ENCODE results near the gene RCCD1.
A peak's percentile ranks its signal among the peaks of the same experiment; 100 is the strongest.
"Not testable (repeated sequence)": the region's sequence is repeated elsewhere in the genome, so short reads cannot be mapped to it uniquely, and the experiment has no call there.

Gene RCCD1

GRCh38 chr15:90954712-90955623 lies at the start of gene RCCD1:
TSS of gene RCCD1 (plus strand) at chr15:90954884. CDS start at chr15:90956735, 1,851 bp downstream.
- DNase-seq, result peak; percentile 94

GRCh38 chr15:90905306-90906180 lies 49.1 kb upstream of the RCCD1 start:
- DNase-seq, result no peak

GRCh38 chr15:90906181-90906849 lies 48.4 kb upstream of the RCCD1 start:
- DNase-seq, result no peak

GRCh38 chr15:90907051-90907660 lies 47.5 kb upstream of the RCCD1 start:
- DNase-seq, result peak; percentile 11

GRCh38 chr15:90907838-90908507 lies 46.7 kb upstream of the RCCD1 start:
- peak; percentile 33 for DNase-seq

- not testable (repeated sequence) for DNase-seq
Measured at GRCh38 chr15:90909449-90909848, 45.2 kb upstream of the RCCD1 start.

- DNase-seq, result no peak
Measured at GRCh38 chr15:90909976-90910375, 44.7 kb upstream of the RCCD1 start.

GRCh38 chr15:90910441-90911301 lies 44.0 kb upstream of the RCCD1 start:
- no peak for DNase-seq

GRCh38 chr15:90911302-90911623 lies 43.4 kb upstream of the RCCD1 start:
- DNase-seq, result no peak

GRCh38 chr15:90911906-90912769 lies 42.5 kb upstream of the RCCD1 start:
- DNase-seq, result no peak

GRCh38 chr15:90912770-90913075 lies 42.0 kb upstream of the RCCD1 start:
- no peak for DNase-seq

- DNase-seq, result no peak
Measured at GRCh38 chr15:90913398-90913944, 41.2 kb upstream of the RCCD1 start.

GRCh38 chr15:90914305-90915080 lies 40.2 kb upstream of the RCCD1 start:
- DNase-seq, result no peak

GRCh38 chr15:90915216-90915807 lies 39.4 kb upstream of the RCCD1 start:
- DNase-seq, result no peak

- DNase-seq, result peak; percentile 6
Measured at GRCh38 chr15:90915808-90916440, 38.8 kb upstream of the RCCD1 start.

- no peak for DNase-seq
Measured at GRCh38 chr15:90916461-90916860, 38.2 kb upstream of the RCCD1 start.

- no peak for DNase-seq
Measured at GRCh38 chr15:90917569-90917968, 37.1 kb upstream of the RCCD1 start.

Measured in midbrain (tissue), 1 donor.